Epithelial cell of esophagus (primary cell): Measurements from ENCODE around the gene KCNG1.

ENCODE experiments used
- DNase-seq: peaks from one replicate; pipeline ENCODE4 v3.0.0; 2010; ENCODE audit warnings: low read depth
- H3K4me3 ChIP-seq: 2 replicates; pipeline ENCODE4 v1.5.1; 2011; ENCODE audit warnings: mild to moderate bottlenecking, low read length, control low read depth
- TF ChIP-seq, protein P1 (sequence below): IDR thresholded peaks from 2 replicates; pipeline ENCODE4 v1.5.1; 2011; ENCODE audit warnings: low read depth, mild to moderate bottlenecking, low read length, control low read depth, inconsistent platforms; ENCODE audit not compliant: insufficient read depth; ENCODE audit errors: missing control alignments

Gene KCNG1, protein sequence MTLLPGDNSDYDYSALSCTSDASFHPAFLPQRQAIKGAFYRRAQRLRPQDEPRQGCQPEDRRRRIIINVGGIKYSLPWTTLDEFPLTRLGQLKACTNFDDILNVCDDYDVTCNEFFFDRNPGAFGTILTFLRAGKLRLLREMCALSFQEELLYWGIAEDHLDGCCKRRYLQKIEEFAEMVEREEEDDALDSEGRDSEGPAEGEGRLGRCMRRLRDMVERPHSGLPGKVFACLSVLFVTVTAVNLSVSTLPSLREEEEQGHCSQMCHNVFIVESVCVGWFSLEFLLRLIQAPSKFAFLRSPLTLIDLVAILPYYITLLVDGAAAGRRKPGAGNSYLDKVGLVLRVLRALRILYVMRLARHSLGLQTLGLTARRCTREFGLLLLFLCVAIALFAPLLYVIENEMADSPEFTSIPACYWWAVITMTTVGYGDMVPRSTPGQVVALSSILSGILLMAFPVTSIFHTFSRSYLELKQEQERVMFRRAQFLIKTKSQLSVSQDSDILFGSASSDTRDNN

DNA sequence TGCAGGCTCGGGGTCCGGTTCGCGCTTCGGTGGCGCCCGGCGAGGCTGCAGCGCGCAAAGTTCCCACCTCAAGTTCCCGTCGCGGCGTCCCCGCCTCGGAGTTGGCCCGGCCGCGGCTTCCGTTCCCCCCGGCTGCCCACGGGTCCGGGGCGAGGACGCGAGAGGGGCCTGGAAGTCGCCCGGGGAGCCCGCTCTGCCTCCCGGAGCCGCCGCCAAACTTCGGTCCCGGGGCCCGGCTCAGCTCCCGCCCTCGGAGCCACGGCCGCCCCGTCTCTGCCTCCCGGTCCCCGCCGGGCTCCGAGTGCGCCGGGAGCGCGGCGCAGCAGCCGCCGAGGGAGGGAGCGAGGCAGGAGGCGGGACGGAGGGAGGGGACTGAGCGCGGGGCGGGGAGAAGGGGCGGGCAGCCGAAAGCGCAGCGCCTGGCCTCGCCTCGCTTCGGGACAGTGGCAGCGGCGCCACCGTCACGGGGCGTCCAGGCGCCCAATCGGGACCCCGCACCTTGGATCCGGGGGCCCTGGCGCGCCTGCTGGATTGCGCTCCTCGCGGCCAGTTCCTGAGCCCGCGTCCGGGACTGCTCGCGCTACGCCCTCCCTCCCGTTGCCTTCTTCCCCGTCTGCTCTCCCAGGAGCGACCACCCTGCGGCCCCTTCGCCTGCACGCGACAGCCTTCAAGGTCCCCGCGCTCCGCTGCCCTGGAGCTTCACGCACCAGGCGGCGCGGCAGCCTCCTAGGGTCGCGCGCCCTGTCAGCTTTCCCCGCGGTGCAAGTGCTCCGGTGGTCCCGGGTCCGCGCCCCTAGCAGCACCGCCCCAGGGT, at the start of gene KCNG1:
KCNG1 (minus strand) TSS at position 305 of the 814 bp plus-strand sequence. CDS start 12,769 bp downstream, outside the sequence.
- peak; percentile 82 for DNase-seq
- peak within 1 kb of the TSS; percentile 56 for H3K4me3 ChIP-seq
- TF ChIP-seq, protein P1, sequence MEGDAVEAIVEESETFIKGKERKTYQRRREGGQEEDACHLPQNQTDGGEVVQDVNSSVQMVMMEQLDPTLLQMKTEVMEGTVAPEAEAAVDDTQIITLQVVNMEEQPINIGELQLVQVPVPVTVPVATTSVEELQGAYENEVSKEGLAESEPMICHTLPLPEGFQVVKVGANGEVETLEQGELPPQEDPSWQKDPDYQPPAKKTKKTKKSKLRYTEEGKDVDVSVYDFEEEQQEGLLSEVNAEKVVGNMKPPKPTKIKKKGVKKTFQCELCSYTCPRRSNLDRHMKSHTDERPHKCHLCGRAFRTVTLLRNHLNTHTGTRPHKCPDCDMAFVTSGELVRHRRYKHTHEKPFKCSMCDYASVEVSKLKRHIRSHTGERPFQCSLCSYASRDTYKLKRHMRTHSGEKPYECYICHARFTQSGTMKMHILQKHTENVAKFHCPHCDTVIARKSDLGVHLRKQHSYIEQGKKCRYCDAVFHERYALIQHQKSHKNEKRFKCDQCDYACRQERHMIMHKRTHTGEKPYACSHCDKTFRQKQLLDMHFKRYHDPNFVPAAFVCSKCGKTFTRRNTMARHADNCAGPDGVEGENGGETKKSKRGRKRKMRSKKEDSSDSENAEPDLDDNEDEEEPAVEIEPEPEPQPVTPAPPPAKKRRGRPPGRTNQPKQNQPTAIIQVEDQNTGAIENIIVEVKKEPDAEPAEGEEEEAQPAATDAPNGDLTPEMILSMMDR: no peak

DNA sequence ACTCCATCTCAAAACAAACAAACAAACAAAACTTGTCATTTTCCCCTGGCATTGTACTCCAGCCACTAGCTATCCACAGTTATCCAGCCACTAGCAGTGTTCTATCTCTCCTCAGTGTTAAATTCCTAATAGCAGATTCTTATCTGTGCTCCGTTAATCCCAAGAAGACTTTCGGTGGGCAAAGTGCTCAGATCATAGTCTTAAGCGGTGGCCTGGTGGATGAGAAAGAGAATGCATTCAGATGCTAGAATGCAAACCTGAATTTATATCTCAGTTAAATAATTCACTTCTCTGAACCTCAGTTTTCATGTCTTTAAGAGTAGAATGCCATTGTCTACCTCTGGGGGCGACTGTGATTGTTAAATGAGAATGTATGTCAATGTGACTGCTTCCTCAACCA, 47.7 kb upstream of the KCNG1 start:
- no peak for DNase-seq
- no peak overlapping the region for H3K4me3 ChIP-seq
- TF ChIP-seq, protein P1: no peak

DNA sequence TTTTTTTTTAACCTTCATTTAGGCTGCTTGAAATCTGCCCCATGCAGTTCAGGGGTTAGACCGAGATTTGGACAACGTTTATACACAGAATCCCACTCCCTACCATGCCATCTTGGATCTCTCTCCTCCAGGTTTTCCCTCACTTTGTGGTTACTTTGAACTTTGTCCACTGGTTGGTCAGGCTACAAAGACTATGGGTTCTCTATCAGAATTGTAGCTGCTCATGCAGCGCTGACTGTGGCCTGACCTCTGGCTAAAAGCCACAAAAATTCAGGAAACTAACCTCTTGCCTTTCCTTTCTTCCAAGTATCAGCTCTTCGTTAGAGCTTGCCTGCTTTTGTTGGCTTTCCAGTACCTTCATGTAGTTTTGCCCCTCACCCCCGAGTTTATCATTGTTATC, 44.9 kb upstream of the KCNG1 start:
- no peak overlapping the region for H3K4me3 ChIP-seq
- DNase-seq: no peak
- TF ChIP-seq, protein P1: no peak

DNA sequence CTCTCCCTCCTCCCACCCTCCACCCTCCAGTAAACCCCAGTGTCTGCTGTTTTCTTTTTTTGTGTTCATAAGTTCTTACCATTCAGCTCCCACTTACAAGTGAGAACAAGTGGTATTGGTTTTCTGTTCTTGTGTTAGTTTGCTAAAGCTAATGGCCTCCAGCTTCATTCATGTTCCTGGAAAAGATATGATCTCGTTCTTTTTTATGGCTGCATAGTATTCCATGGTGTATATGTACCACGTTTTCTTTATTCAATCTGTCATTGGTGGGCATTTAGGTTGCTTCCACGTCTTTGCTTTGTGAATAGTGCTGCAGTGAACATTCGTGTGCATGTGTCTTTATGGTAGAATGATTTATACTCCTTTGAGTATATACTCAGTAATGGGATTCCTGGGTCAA, 42.7 kb upstream of the KCNG1 start:
- H3K4me3 ChIP-seq: no peak overlapping the region
- TF ChIP-seq, protein P1: no peak
- no peak for DNase-seq

DNA sequence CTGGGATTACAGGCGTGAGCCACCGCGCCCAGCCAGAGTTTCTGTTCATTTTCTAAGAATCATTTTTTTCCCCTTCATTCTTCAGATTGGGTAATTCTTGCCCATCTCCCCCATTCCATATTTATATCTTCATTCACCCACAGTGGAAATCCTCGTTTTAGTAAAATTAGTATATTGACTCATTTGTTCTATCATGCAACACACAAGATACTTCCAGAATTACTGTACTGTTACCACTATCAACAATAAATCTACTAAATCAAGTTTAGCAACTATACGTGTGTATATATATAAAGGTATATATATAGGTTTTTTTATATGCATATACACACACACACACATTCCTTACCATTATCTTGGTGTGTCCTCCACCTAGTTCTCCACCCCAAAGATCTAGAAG, 41.2 kb upstream of the KCNG1 start:
- TF ChIP-seq, protein P1: no peak
- no peak for DNase-seq
- H3K4me3 ChIP-seq: no peak overlapping the region

DNA sequence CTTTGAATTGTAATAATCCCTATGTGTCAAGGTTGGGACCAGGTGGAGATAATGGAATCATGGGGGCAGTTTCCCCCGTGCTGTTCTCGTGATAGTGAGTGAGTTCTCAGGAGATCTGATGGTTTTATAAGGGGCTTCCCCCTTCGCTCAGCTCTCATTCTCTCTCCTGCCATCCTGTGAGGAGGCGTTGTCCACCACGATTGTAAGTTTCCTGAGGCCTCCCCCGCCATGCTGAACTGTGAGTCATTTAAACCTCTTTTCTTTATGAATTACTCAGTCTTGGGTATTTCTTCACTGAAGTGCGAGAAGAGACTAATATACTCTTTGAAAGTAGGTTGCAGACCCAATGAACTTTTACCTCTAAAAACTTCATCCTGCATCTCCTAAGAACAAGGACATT, 39.2 kb upstream of the KCNG1 start:
- H3K4me3 ChIP-seq: no peak overlapping the region
- TF ChIP-seq, protein P1: no peak
- no peak for DNase-seq
